Immature natural killer cell (primary cell): ENCODE data around the gene ARHGAP15. TPM values are rescaled to one million over a fixed set of nuclear protein-coding genes. Genes with fewer than 3 reads are reported as not detected.

Experiments used
- DNase-seq, 3 donors: peaks; one replicate each; pipeline ENCODE4 v3.0.0; 2022; ENCODE audit warnings: mixed read lengths in 1 of 3
- H3K27ac Mint-ChIP-seq, 6 donors: one replicate each; pipeline ENCODE4 v1.8.0; 2020; ENCODE audit warnings: mixed read lengths in 6 of 6, mild to moderate bottlenecking in 5 of 6, inconsistent platforms in 4 of 6, moderate library complexity in 3 of 6
- H3K27me3 Mint-ChIP-seq, 3 donors: one replicate each; pipeline ENCODE4 v1.8.0; 2020 to 2021; ENCODE audit warnings: low read depth in 3 of 3, mild to moderate bottlenecking in 3 of 3, mixed read lengths in 3 of 3, moderate library complexity in 3 of 3, inconsistent platforms in 1 of 3
- H3K36me3 Mint-ChIP-seq, 3 donors: one replicate each; pipeline ENCODE4 v1.8.0; 2020; ENCODE audit warnings: mixed read lengths in 3 of 3, inconsistent platforms in 2 of 3, mild to moderate bottlenecking in 2 of 3
- H3K4me1 Mint-ChIP-seq, 2 donors: one replicate each; pipeline ENCODE4 v1.8.0; 2020; ENCODE audit warnings: inconsistent platforms in 2 of 2, mild to moderate bottlenecking in 2 of 2, mixed read lengths in 2 of 2, moderate library complexity in 1 of 2
- H3K4me3 Mint-ChIP-seq, 5 donors: one replicate each; pipeline ENCODE4 v1.8.0; 2020; ENCODE audit warnings: mild to moderate bottlenecking in 5 of 5, mixed read lengths in 5 of 5, inconsistent platforms in 3 of 5, moderate library complexity in 3 of 5
- H3K9me3 Mint-ChIP-seq, 6 donors: one replicate each; pipeline ENCODE4 v1.8.0; 2020; ENCODE audit warnings: mild to moderate bottlenecking in 6 of 6, mixed read lengths in 6 of 6, inconsistent platforms in 4 of 6, moderate library complexity in 3 of 6
- polyA plus RNA-seq, 3 donors: library from polyadenylated mRNA; unstranded; fragments of 300-500 nt; fragmentation: Illumina TruSeq; gene quantifications; one replicate each; pipeline ENCODE4 v1.2.3, GENCODE V29; 2021

ARHGAP15 gene
- polyA plus RNA-seq, 3 donors from 2014 or later = 107 to 168 (median 150) TPM

GRCh38 chr2:143436951-143437350 lies 307.7 kb downstream of the ARHGAP15 start:
- Mint-ChIP-seq H3K4me1 (peaks cover 27 to 55% of the 10 kb centered on the region in 2 donors), H3K36me3 (peaks cover 9 to 16% (median 11%) of the 10 kb centered on the region in 3 donors), H3K4me3 (no peak overlapping the region), H3K27ac (no peak overlapping the region), H3K9me3 (no peaks in the 10 kb centered on the region), H3K27me3 (no peaks in the 10 kb centered on the region)
- DNase-seq = no peak

DNA sequence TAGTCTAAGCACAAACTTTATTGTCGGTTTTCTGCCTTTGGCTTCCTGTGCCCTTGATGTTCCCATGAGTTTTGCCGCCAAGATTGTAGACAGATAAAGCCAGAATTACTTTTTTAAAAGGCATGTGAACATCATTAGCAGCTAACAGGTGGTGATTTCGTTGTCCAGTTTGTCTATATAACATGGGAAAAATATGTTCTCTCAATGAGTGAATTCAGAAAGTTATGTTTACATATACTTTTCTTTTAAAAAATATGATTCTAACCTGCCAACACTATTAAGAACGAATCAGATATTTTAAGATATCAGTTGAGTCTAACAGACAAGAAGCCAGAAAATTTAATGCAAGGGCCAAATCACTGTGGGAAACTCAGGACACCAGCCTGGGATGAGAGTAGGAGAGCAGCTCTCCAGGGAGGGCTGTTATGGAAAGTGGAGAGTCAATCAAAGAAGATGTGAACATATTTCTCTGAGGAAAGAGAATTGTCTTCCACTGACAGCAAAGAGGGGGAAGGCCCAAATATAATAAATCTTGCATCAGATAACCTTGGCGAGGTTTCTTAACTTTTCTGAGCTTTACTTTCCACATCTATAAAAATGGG lies 311.3 kb downstream of the ARHGAP15 start:
- Mint-ChIP-seq H3K36me3 (peaks cover 13 to 19% (median 19%) of the 10 kb centered on the region in 3 donors), H3K4me3 (no peak overlapping the region), H3K4me1 (peaks cover 18 to 29% of the 10 kb centered on the region in 2 donors), H3K27ac (peak overlapping the region in 1 of 6 donors; percentile 23), H3K27me3 (no peaks in the 10 kb centered on the region), H3K9me3 (no peaks in the 10 kb centered on the region)
- DNase-seq = no peak

DNA sequence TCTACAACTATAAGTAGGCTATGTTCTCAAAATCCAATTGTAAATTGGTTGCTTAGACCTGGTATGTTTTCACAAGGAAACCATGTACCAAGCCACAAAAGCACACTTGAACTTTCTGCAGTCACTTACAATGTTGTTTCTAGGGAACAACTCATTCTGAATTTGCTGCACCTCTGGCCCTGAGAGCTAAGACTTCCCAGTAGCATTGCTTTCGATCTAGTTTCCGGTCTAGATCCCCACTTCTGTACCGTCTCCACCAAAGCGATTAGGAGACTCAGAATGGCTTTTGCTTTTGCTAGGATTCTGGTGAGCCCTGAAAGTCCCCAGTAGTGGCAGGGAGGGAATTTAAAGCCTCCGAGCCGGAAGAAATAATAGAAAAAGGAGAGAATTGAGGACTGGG lies 313.0 kb downstream of the ARHGAP15 start:
- Mint-ChIP-seq H3K4me1 (peaks cover 18 to 28% of the 10 kb centered on the region in 2 donors), H3K27ac (no peak overlapping the region), H3K27me3 (peaks cover 0 to 2% (median 0%) of the 10 kb centered on the region in 3 donors), H3K4me3 (no peak overlapping the region), H3K36me3 (peaks cover 13 to 21% (median 17%) of the 10 kb centered on the region in 3 donors), H3K9me3 (no peaks in the 10 kb centered on the region)
- no peak for DNase-seq

DNA sequence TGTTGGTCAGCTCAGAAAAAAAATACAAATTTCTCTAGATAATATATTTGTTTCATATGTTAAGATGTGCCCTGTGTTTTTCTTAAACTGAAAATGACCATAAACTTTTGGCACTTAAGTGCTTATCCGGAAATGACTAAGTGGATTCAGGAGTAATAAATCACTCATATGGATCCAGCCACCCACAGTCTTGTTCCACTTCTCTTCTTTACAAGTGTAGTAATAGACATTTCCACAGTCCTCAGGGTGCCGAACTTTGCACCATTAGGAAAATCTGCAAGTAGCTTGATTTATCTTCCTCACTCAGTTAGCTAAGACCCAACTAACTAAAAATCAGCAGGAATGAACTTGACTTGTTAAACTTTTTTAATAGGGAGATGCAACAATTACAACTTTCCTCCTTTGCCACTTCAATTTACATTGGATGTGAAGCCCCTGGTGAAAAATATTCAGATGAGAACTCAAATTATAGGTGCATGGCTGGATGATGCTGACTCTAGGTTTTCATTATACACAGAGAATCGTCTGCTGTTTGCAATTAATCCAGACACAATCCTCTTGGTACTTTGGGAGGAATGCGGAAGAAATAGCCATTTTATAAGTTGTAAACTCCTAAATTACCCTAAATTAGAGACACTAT lies 322.5 kb downstream of the ARHGAP15 start:
- Mint-ChIP-seq H3K27ac (no peak overlapping the region), H3K4me1 (peaks cover 41 to 60% of the 10 kb centered on the region in 2 donors), H3K9me3 (no peaks in the 10 kb centered on the region), H3K4me3 (peak overlapping the region in 2 of 5 donors; percentile 1 to 8), H3K36me3 (peaks cover 0 to 20% (median 18%) of the 10 kb centered on the region in 3 donors), H3K27me3 (peaks cover 0 to 2% (median under 1%) of the 10 kb centered on the region in 3 donors)
- DNase-seq = no peak

DNA sequence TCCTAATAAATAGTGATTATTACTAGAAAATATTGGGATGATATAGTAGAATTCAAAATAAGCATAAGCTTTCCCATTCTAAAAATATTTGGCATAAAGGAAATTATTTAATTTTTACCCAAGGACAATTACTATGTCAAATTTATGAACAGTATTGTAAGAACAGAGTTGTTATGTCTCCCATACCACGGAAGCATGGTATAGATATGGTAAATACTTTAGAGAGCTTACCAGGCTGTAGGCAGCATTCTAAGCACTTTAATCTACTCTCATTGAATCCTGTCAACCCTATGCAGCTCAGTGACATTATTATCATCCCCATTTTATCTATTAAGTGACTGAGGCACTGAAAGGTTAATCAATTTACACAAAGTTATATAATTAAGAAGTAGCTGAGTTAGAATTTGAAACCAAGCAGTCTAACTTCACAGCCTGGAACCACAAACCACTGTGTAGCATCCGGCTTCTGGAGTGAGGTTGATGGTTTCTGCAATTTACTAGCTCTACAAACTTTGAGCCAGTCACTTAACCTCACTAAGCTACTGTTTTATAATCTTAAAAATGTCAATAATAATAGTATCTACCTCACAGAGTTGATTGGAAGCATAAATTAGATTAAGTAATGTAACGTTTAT lies 323.7 kb downstream of the ARHGAP15 start:
- Mint-ChIP-seq H3K36me3 (peaks cover 0 to 16% (median 15%) of the 10 kb centered on the region in 3 donors), H3K9me3 (no peaks in the 10 kb centered on the region), H3K4me1 (peaks cover 39 to 60% of the 10 kb centered on the region in 2 donors), H3K27ac (peak overlapping the region in 2 of 6 donors; percentile 42 to 54), H3K4me3 (peak overlapping the region; percentile 62 to 77 (median 65)), H3K27me3 (peaks cover 0 to 2% (median 0%) of the 10 kb centered on the region in 3 donors)
- peak; percentile 56 to 68 (median 67) for DNase-seq

DNA sequence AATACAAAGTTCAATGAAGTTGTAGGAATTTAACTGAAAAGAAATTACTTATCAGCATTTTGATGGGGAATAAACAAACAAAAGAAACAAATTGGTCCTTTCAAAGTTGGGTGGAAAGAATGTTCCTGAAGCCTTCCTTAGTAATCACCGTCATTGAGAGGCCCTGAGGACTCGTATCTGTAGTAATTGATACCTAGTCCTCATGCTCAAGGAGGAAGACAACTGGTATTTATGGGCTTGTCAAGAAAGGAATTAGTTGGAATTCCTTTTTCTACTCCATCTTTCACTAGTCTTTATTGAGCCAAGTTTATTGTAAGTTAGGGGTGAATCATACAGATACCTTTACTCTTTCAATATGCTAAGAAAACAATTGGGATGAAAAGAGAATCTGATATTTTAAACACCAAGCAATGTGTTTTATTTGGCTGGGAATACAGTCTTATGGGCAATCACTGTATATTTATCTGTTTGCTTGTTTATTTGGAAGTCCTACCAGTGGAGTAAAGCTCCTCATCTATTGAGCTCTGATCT lies 324.8 kb downstream of the ARHGAP15 start:
- Mint-ChIP-seq H3K27ac (no peak overlapping the region), H3K27me3 (peaks cover 0 to 2% (median 0%) of the 10 kb centered on the region in 3 donors), H3K9me3 (no peaks in the 10 kb centered on the region)

DNA sequence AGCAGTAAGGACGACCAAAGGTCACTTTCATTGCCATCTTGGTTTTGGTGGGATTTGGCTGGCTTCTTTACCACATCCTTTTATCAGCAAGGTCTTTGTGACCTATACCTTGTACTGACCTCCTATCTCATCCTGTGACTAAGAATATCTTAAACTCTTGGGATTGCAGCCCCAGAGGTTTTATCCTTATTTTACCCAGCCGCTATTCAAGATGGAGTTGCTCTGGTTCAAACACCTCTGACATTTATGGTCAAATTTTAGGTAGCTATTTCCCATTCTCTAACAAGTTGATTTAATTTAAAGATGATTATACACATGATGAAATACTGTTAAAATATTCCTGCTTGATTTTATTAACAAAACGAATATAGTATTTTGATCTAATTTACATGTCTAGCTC lies 326.1 kb downstream of the ARHGAP15 start:
- Mint-ChIP-seq H3K4me3 (no peak overlapping the region), H3K36me3 (peaks cover 0 to 19% (median 14%) of the 10 kb centered on the region in 3 donors), H3K9me3 (no peaks in the 10 kb centered on the region), H3K4me1 (peaks cover 40 to 65% of the 10 kb centered on the region in 2 donors), H3K27ac (no peak overlapping the region), H3K27me3 (peaks cover 0 to 2% (median 0%) of the 10 kb centered on the region in 3 donors)
- no peak for DNase-seq

More for the DNA sequence above, 324.8 kb downstream of the ARHGAP15 start:
- Mint-ChIP-seq H3K36me3 (peaks cover 0 to 19% (median 14%) of the 10 kb centered on the region in 3 donors), H3K4me1 (peaks cover 39 to 65% of the 10 kb centered on the region in 2 donors), H3K4me3 (peak overlapping the region in 4 of 5 donors; percentile 6 to 75 (median 47))
- DNase-seq = no peak

DNA sequence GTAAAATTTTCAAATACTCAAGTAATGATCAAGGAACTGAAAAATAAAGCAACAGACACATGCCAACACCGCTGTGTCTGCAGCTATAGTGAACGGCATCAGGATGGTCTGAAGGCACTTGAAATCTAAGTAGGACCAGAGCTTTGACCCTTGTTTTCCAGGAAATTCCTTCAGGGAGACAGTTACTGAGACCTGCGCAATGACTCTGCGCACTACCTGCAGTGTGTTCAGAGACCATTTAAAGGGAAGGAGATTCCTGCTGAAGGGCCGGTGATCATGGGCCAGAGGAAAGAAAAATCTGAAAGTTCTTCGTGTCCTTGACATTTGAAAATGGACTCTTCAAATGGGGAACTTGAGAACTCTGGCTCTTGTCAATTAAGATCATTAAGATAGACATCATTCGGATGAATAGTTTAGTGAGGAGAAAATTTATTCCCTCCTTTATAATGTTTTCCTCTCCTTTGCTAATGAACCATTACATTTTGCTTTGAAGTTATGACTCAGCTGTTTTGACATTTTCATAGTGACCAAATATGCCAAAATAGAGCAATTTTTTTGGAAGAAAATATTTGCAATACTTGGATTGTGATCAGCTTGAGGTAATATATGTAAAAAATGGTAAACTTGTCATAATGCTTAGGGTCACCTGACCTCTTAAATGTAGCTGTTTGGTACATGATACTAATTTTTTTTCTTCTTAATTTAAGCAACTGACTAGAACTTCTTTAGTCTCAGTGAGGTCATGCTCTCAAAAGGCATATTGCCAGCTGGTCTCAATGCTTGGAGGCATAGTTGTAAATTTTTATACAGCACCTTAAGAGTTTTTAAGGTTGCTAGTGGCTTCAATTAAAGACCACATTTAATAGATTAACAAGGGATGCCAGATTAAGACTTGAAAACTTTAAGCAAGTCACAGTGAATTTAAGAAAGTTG lies 329.3 kb downstream of the ARHGAP15 start:
- H3K9me3 Mint-ChIP-seq = no peaks in the 10 kb centered on the region
- H3K4me3 Mint-ChIP-seq = no peak overlapping the region
- peaks cover 0 to 4% (median 0%) of the 10 kb centered on the region in 3 donors for H3K27me3 Mint-ChIP-seq
- H3K4me1 Mint-ChIP-seq = peaks cover 32 to 54% of the 10 kb centered on the region in 2 donors
- no peak for DNase-seq
- H3K36me3 Mint-ChIP-seq = peaks cover 0 to 14% (median 9%) of the 10 kb centered on the region in 3 donors
- H3K27ac Mint-ChIP-seq = no peak overlapping the region

- Mint-ChIP-seq H3K4me1 (peaks cover 18 to 41% of the 10 kb centered on the region in 2 donors), H3K4me3 (no peak overlapping the region), H3K36me3 (peaks cover 0 to 6% (median 6%) of the 10 kb centered on the region in 3 donors), H3K27me3 (peaks cover 0 to 4% (median 0%) of the 10 kb centered on the region in 3 donors), H3K27ac (peak overlapping the region in 3 of 6 donors; percentile 40 to 69 (median 59)), H3K9me3 (no peaks in the 10 kb centered on the region)
- no peak for DNase-seq
Measured at GRCh38 chr2:143460382-143460781, 331.2 kb downstream of the ARHGAP15 start.

GRCh38 chr2:143463719-143464118 lies 334.5 kb downstream of the ARHGAP15 start:
- DNase-seq = no peak
- Mint-ChIP-seq H3K36me3 (peaks cover 0 to 3% (median under 1%) of the 10 kb centered on the region in 3 donors), H3K27ac (no peak overlapping the region), H3K27me3 (peaks cover 0 to 4% (median 0%) of the 10 kb centered on the region in 3 donors), H3K9me3 (no peaks in the 10 kb centered on the region), H3K4me3 (no peak overlapping the region), H3K4me1 (peaks cover 25 to 45% of the 10 kb centered on the region in 2 donors)

GRCh38 chr2:143466391-143466790 lies 337.2 kb downstream of the ARHGAP15 start:
- no peak overlapping the region for H3K27ac Mint-ChIP-seq
- no peak overlapping the region for H3K4me3 Mint-ChIP-seq
- peaks cover 0 to 4% (median 0%) of the 10 kb centered on the region in 3 donors for H3K27me3 Mint-ChIP-seq
- H3K9me3 Mint-ChIP-seq = no peaks in the 10 kb centered on the region
- DNase-seq = no peak
- H3K36me3 Mint-ChIP-seq = peaks cover 0 to 3% (median 3%) of the 10 kb centered on the region in 3 donors
- peaks cover 30 to 42% of the 10 kb centered on the region in 2 donors for H3K4me1 Mint-ChIP-seq

DNA sequence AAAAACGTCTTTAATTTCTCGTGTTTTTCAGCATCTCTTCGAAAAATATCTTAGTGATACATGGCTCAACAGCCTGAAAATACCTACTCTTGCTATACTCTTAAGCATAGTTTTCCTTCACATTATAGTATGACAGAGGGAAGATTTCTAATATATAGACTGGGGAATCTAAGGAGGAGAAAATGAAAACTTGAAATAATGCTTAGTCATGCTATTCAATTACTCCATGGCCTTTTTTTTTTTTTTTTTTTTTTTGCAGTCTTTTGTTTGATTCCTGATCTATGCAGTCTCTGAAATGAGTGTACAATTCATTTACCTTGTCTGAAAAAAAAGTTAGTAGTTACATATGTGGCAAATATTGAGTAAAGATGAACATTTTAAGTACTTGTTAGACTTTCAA lies 337.8 kb downstream of the ARHGAP15 start:
- no peak overlapping the region for H3K27ac Mint-ChIP-seq
- H3K9me3 Mint-ChIP-seq = no peaks in the 10 kb centered on the region
- peaks cover 30 to 40% of the 10 kb centered on the region in 2 donors for H3K4me1 Mint-ChIP-seq
- peaks cover 0 to 4% (median 3%) of the 10 kb centered on the region in 3 donors for H3K36me3 Mint-ChIP-seq
- no peak overlapping the region for H3K4me3 Mint-ChIP-seq
- no peak for DNase-seq
- H3K27me3 Mint-ChIP-seq = peaks cover 0 to under 1% (median 0%) of the 10 kb centered on the region in 3 donors
